Measurements from ENCODE around the gene LHX5. TPM values are rescaled to one million over a fixed set of nuclear protein-coding genes. Genes with fewer than 3 reads are reported as not detected.

Gene LHX5
- total RNA-seq, 2 experiments from 2014 or later, result not detected

DNA sequence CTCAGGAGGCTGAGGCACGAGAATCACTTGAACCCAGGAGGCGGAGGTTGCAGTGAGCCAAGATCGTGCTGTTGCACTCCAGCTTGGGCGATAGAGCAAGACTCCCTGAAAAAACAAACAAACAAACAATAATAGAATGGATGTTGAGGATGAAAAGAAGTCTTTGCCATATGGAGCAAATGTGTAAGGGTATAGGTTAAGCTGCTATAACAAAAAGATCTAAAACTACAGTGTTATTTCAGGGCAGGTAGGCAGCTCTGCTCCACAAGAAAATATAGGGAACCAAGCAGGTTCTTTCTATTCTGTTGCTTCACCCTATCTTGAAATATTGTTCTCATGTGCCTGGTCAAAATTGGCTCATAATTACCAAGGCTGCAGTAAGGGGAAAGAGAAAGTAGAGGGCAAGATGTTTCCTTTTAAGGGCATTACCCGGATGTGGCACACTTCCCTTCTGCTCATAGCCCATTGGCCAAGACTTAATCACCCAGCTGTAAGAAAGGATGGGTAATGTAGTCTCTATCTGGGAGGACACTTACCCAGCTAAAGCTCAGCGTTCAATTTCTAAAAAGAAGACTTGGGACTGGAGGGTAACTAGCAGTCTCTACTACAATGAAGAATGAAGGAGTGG lies 26.0 kb downstream of the LHX5 start:
- POLR2A ChIA-PET, result interaction anchor here (0.5 kb wide), 1 partner anchor 176 kb away, joined by 3 read pairs; no protein-coding TSS in a partner anchor
- CTCF ChIA-PET, result no interaction called here

DNA sequence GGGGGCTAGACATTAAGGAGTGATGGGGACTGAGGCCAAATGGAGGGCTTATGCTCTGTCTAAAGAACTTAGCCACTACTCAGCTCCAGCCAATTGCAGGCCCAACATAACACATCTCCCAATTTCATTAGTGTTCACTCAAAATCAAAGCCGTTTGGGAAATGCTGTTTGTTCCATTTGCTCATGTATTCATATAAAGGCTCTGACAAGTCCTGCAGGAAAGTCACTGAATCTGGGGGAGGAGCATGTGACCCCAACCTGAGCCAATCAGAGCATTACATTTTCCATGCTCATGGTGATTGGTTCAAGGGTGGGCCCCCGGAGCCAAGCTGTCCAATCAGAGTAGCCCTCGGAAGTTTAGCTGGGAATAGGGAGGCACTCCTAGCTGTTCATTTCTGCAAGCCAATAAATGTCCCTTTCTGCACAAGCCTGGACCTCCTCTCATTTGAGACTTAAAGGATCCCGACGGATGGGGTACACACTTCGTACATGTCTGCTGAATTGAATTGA lies 28.6 kb downstream of the LHX5 start:
- ChIA-PET CTCF (no interaction called here), POLR2A (no interaction called here)

DNA sequence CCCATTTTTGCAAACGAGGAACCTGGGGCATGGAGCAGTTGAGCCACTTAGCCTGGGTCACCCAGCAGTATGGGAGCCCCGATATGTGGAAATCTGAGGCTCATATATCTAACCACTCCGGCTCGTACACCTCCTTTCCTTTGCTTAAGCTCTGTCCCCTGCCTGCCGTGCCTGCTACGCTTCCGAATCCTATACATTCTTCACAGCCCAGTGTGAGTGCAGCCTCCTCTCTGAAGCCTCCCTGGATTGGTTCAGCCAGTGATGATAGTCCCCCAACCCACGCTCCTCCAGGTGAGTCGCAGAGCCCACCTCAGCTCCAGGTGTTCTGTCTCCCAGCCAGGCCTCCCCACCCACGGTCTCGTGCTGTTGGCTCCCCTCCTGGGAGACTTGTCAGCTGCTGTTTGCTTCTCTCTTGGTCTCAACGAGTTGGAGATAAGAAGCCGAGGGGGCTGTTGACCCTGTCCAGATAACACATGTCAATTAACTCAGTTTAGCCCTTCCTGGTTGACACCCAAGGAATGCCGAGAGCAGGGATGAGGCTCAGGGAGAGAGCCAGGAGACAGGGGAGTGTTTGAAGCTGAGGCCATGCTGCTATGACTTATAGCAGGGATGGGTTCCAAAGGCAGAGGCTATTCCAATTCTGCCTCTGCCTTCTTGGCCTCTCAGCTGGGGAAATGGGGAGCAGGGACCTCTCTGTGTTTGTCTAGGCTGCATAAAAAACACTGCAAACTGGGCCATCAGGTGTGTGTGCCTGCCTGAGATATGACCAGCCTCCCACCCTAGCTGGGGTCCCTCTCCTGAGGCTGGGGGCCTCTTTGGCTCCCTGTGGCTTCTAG lies 30.5 kb downstream of the LHX5 start:
- POLR2A ChIA-PET, result no interaction called here
- CTCF ChIA-PET, result interaction anchor here (0.6 kb wide), 1 partner anchor 33 kb away, joined by 3 read pairs; no protein-coding TSS in a partner anchor

DNA sequence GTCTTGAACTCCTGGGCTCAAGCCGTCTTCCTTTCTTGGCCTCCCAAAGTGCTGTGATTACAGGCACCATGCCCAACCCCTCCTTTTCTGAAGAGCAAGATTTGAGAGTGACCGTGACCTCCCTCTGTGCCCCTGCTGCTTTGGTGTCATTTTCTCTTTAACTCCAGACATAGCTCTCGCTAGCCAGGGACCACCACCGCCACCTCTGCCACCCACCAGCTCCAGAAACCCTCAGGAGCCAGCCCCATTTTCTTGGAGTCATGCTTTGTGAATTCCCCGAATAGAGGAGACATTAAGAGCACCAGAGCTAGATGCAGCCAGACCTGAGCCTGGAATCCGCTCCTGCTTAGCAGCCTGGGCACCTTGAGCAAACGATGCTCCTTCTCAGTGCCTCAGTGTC lies 31.3 kb downstream of the LHX5 start:
- ChIA-PET CTCF (interaction anchor here (0.6 kb wide), 1 partner anchor 32 kb away, joined by 3 read pairs; no protein-coding TSS in a partner anchor), POLR2A (no interaction called here)

DNA sequence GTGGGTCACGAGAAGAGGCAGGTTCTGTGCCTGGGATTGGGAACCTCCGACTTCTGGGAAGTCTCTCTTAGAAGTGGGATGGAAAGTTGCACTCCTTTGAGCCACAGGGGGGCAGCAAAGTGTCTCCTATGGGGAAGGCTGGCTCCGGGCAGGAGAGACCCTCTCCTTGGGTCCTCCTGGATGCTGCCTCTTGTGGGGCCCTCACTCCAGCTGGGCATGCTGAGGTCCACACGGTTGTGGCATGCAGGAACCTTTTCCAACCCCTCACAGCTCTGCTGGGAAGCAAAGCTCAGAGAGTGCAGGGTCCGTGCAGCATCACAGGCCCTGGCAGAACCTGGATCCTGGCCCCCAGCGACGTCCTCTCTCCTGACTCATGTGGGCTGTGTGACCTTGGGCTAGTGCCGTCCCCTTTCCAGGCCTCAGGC lies 32.1 kb downstream of the LHX5 start:
- ChIA-PET POLR2A (no interaction called here), CTCF (no interaction called here)

DNA sequence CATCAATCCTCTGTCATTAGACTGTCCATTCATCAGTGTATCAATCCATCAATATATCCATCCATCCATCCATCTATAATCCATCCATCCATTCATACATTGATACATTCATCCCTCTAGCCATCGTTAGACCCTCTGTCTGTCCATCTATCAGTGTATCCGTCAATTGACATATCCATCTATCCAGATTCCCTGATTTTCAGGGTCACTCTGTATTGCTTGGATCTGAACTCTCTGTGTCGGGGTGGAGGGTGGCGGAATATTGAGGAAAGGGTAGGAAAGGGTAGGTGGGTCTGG lies 32.4 kb downstream of the LHX5 start:
- CTCF ChIA-PET, result no interaction called here
- POLR2A ChIA-PET, result no interaction called here

DNA sequence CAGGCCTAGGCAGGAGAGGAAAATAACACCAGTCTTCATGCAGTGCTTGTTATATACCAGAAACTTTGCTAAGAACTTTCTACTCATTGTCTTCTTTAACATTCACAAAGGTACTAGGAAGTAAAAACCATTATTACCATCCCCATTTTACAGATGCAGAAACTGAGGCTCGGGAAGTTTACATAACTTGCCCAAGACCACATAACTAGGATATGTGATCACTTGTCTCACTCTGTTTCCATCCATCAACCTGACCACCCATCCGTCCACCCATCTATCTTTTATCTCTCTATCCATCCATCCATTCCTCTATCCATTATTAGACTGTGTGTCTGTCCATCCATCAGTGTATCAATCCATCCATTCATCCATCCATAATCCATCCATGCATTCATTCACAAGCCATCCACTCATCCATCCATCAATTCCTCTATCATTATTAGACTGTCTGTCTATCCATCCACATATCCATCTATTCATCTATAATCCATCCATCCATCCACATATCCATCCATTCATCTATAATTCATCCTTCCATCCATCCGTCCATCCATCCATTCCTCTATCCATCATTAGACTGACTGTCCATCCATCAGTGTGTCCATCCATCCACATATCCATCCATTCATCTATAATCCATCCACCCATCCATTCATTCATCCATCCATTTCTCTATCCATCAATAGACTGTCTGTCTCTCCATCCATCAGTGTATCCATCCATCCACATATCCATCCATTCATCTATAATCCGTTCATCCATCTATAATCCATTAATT lies 33.0 kb downstream of the LHX5 start:
- POLR2A ChIA-PET, result no interaction called here
- CTCF ChIA-PET, result no interaction called here

DNA sequence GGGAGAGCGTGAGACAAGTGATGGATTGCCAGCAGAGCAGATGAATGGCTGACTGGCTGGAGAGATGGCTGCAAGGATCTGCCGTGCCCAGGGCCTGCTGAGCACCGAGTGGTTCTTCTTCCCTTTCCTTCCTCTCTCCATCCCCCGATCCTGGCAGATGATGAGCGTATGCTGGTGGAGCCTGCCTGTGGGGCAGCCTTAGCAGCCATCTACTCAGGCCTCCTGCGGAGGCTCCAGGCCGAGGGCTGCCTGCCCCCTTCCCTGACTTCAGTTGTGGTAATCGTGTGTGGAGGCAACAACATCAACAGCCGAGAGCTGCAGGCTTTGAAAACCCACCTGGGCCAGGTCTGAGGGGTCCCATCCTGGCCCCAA lies 34.0 kb downstream of the LHX5 start:
- POLR2A ChIA-PET, result no interaction called here
- CTCF ChIA-PET, result no interaction called here

DNA sequence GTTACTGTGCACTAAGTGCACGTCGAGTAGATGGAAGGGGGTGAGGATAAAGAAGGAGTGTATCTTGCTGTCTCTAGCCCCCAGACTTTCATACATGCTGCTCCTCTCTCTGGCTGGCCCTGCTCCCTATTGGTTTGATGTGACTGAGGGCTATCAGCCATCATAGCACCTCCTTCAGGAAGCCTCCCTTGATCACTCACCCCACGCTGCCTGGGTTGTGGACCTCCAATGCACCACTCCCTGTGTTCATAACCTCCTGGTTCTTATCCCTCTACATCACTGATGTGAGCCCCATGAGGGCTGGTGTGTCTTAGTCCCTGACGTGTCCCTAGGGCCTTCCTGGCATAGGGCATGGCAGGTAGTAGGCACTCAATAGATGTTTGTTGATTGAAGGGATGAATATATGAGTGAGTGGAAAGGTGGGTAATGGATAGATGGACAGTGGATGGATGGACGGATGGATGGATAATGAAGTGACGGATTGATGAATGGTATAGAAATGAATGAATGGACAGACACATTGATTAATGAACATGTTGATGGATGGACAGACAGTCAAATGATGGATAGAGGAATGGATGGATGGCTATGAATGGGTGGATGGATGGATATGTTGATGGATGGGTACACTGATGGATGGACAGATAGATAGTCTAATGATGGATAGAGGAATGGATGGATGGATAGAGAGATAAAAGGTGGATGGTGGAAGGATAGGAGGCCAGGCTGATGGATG lies 34.5 kb downstream of the LHX5 start:
- ChIA-PET POLR2A (no interaction called here), CTCF (no interaction called here)

DNA sequence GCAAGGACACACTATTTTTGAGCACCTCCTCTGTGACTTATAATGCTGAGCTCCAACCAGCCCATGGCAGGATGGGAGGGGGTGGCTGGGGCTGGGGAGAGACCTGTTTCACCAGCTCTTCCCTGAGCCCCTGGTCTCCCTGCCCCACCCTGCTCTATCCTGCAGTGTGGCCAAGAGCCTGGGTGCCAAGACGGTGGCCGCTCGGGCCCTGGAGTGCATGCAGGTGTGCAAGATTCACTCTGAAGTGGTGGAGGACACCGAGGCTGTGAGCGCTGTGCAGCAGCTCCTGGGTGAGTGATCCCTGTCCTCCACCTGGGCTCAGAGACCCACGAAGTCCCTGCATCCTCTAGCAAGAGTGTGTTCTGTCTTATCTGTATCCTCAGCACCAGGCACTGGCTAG lies 35.1 kb downstream of the LHX5 start:
- POLR2A ChIA-PET, result no interaction called here
- CTCF ChIA-PET, result no interaction called here

DNA sequence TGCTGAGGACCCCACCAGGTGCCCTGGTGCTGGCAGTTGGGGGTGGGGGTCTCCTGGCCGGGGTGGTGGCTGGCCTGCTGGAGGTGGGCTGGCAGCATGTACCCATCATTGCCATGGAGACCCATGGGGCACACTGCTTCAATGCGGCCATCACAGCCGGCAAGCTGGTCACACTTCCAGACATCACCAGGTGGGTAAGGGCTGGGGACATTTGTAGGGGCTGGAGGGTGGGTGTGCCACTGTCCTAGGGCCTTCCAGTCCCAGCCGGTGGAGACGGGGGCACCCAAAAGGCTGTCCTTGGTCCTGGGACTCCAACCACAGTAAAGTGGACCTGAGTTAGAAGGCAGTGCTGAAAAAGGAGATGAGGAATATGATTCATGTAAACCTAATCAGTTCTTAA lies 36.3 kb downstream of the LHX5 start:
- ChIA-PET CTCF (no interaction called here), POLR2A (no interaction called here)

DNA sequence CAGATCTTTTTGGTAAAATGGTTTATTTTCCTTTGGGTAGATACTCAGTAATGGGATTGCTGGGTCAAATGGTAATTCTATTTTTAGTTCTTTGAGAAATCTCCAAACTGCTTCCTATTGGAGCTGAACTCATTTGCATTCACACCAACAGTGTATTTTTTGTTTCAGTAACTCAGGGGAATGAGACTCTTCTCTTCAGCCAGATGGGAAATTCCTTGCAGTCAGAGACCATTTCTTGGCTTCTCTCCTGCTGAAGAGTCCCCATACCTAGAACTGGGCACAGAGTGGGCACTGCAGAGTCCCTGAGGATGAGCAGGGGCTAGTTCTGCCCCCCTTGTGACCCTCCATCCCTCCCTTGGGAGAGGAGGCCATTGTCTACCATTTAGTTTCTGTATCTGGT lies 38.7 kb downstream of the LHX5 start:
- POLR2A ChIA-PET, result no interaction called here
- CTCF ChIA-PET, result no interaction called here

DNA sequence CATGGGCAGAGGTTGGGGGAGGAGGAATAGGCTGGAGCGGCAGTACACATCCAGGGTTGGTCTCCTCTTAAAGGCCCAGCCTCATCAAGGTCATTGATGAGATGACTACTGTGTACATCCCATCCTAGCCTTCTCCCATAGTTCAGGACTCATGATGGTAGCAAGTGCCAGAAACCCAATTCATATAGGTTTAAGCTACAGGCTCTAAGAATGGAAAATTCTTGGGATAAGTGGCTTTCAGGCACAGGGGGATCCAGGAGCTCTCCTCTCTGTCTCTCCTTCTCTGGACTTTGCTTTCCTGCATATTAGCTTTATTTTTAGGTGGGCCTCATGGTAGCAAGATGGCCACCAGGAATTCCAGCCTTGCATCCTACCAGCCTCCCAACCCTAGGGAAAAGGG lies 43.2 kb downstream of the LHX5 start:
- ChIA-PET CTCF (no interaction called here), POLR2A (no interaction called here)

DNA sequence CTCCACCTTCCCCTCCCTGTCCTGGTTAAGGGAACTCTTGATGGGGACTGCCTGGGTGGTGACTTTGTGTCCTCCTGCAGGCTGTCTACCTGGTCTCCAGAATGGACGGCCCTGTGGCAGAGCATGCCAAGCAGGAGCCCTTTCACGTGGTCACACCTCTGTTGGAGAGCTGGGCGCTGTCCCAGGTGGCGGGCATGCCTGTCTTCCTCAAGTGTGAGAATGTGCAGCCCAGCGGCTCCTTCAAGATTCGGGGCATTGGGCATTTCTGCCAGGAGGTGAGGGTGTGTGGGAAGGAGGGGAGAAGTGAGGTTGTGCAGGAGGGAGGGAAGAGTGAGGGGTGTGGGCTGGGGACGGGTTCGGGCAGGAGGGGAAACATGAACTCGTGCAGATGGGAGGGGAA lies 43.8 kb downstream of the LHX5 start:
- CTCF ChIA-PET, result no interaction called here

DNA sequence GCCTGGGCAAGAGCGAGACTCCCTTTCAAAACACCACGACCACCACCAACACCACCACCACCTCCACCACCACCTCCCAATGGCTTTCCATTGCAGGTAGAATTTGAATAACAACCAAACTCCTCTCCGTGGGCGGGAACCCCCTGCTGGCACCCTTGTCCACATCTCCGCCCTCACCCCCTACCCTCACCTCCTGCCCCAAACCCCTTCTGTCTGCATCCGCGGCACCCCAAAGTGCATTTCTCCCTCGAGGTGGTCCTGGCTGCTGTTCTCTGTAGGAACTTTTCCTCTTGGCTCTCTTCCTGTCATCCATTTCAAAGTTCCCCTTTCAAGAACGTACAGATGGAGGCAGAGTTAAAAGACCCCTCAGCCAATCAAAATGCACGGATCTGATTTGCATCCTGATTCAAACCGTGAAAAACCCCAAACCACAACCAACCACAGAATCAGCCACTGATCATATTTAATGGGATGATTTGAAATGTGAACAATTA lies 45.7 kb downstream of the LHX5 start:
- POLR2A ChIA-PET, result no interaction called here
- CTCF ChIA-PET, result interaction anchor here (0.7 to 1.5 kb wide), 7 partner anchors 10 to 240 kb away, joined by 3 to 5 read pairs (median 3); no protein-coding TSS in a partner anchor

More for the DNA sequence above, 43.8 kb downstream of the LHX5 start:
- POLR2A ChIA-PET, result no interaction called here

DNA sequence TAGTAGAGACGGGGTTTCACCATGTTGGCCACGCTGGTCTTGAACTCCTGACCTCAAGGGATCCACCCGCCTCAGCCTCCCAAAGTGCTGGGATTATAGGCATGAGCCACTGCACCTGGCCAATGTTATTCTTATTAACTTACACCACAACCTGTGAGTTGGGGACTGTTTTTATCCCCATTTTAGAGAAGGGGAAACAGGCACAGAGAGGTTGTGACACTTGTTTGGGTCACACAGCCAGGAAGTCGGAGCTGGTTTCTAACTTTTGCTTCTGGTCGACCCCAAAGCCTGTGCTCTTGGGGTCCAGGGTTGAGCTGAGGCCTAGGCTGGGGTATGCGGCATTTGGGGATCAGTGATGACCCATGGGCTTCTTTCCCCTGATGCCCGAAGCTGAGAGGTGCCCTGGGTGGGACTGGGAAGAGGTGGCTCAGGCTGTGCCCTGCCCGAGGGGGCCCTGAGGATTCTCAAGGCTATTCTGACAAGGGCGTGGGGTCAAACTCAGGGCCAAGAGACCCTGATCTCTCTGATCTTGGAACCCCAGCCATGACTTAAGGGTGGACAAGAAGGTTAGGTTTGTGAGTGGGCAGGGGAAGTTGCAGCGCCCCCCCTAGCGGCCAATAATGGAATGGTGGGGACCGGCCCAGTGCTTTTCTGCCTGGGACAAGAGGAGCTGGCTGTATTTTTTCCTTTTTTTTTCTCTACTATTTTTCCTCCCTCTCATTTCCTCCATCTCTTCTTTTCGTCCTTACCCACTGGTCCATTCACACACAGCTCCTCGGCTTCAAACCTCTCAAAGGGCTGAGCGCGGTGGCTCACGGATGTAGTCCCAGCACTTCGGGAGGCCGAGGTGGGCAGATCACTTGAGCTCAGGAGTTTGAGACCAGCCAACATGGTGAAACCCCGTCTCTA lies 46.5 kb downstream of the LHX5 start:
- CTCF ChIA-PET, result interaction anchor here (0.7 to 1.5 kb wide), 8 partner anchors 9 to 239 kb away, joined by 3 to 5 read pairs (median 3); no protein-coding TSS in a partner anchor
- POLR2A ChIA-PET, result no interaction called here

DNA sequence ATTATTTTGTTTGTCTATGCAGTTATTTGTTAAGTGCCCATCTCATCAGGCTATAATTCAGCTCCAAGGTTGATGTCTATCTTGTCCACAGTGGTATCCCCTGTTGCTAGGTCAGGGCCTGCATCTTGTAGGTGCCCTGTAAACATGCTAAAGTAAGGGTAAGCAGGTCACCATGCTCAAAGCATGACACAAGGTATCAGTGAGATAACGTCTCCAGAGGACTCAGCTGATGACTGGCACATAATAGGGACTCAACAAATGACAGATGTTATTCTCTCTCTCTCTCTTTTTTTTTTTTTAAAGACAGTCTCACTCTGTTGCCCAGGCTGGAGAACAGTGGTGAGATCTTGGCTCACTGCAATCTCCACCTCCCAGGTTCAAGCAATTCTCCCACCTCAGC lies 47.2 kb downstream of the LHX5 start:
- CTCF ChIA-PET, result interaction anchor here (1.0 to 1.5 kb wide), 4 partner anchors 14 to 225 kb away, joined by 3 to 5 read pairs (median 4); no protein-coding TSS in a partner anchor

DNA sequence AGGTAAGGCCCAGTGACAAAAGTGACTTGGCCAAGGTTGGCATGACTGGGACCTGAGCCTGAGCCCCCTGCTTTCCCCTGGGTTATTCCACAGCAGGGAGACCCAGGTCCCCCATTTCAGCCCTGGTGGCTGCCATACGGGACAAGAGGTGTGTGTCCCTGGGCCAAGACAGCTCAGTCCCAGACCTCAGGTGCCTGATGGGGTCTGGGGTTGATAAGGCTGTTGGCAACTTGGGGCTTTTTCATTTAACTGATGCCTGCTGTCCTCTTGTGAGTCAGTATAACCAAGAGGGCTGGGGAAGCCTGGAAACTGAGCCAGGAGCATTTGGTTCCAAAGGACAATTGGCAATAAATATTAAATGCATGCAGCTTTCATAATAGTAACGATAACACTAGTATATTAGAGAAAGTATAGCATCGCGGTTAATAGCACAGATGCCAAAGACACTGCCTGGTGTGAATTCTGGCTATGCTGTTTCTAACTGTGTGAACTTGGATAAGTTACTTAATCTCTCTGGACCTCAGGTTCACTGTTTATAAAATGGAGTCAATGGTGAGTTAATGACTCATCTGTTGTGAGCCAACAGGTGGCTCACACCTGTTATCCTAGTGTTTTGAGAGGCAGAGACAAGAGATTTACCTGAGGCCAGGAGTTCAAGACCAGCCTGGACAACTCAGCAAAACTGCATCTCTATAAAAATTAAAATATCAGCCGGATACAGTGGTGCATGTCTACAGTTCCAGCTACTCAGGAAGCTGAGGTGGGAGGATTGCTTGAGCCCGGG lies 48.6 kb downstream of the LHX5 start:
- ChIA-PET POLR2A (no interaction called here), CTCF (no interaction called here)

More for the DNA sequence above, 47.2 kb downstream of the LHX5 start:
- POLR2A ChIA-PET, result no interaction called here
